NCI-H2107 treated with DMSO at 0.1 percent for 48 hours (cell line): ENCODE measurements around the gene BRD4.

ENCODE experiments used
- DNase-seq: peaks from one replicate; lab custom pipeline; 2025; ENCODE audit not compliant: unreplicated experiment; lab: John Stamatoyannopoulos, UW

The BRD4 gene

GRCh38 chr19:15234431-15235130, 97.8 kb downstream of the BRD4 start:
- peak; percentile 16 for DNase-seq

GRCh38 chr19:15231271-15231670, 101.1 kb downstream of the BRD4 start:
- no peak for DNase-seq

GRCh38 chr19:15227261-15227660, 105.1 kb downstream of the BRD4 start:
- no peak for DNase-seq

GRCh38 chr19:15225760-15226159, 106.6 kb downstream of the BRD4 start:
- no peak for DNase-seq

- DNase-seq = no peak
Measured at GRCh38 chr19:15223649-15224361, 108.5 kb downstream of the BRD4 start.

GRCh38 chr19:15222738-15223648, 109.3 kb downstream of the BRD4 start:
- peak; percentile 72 for DNase-seq

GRCh38 chr19:15220833-15221232, 111.5 kb downstream of the BRD4 start:
- no peak for DNase-seq

GRCh38 chr19:15218501-15218900, 113.8 kb downstream of the BRD4 start:
- DNase-seq = no peak

GRCh38 chr19:15216363-15216762, 116.0 kb downstream of the BRD4 start:
- no peak for DNase-seq

- no peak for DNase-seq
Measured at GRCh38 chr19:15213715-15214381, 118.5 kb downstream of the BRD4 start.

- DNase-seq = no peak
Measured at GRCh38 chr19:15212711-15213110, 119.6 kb downstream of the BRD4 start.

GRCh38 chr19:15210323-15210781, 122.0 kb downstream of the BRD4 start:
- DNase-seq = no peak

GRCh38 chr19:15201374-15202023, 130.8 kb downstream of the BRD4 start:
- no peak for DNase-seq

GRCh38 chr19:15200553-15201364, 131.6 kb downstream of the BRD4 start, which contains the start of gene NOTCH3:
Gene NOTCH3, minus strand, starts transcription at chr19:15200995. Its CDS starts 90 bp downstream, at chr19:15200905.
- no peak for DNase-seq

- DNase-seq = no peak
Measured at GRCh38 chr19:15199661-15200552, 132.4 kb downstream of the BRD4 start.

- no peak for DNase-seq
Measured at GRCh38 chr19:15198951-15199660, 133.2 kb downstream of the BRD4 start.

- no peak for DNase-seq
Measured at GRCh38 chr19:15197942-15198341, 134.4 kb downstream of the BRD4 start.
